Measurements from ENCODE around the gene PGAM2.
"Not testable (repeated sequence)": the region's sequence is repeated elsewhere in the genome, so short reads cannot be mapped to it uniquely, and the experiment has no call there.

The PGAM2 gene

DNA sequence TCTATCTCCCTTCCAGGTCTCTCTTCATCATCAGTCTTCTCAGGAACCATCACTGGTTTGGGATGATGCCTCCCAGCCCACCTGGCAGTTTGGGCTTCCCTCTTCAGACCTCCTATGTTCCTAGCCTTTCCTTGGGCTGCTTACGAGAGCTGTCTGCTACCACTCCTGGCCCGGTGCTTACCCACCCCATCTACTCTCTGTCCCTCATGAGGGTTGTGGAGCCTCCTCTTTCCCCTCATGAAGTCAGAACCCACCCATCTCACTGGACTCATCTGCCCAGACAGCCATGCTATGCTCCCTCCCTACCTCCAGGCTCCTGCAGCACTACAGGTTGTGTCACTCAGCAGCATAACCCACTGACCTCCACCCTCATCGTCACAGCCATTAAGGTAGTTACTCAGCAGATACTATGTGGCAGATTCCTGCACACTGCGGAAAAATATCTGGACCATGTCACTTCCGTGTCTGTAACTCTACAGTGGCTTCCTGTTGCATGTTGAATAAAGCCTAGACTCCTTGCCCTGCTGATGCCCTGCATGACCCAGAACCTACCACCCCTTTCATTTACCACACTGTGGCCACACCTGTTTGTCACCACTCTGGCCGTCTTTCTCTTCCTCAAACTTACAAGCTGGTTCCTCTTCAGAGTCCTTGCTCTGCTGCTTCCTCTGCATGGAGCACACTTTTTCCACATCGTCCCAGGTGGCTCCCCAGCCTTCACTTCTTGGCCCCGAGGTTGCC is 18.9 kb downstream of the PGAM2 start:
- DNase-seq, result no peak

DNA sequence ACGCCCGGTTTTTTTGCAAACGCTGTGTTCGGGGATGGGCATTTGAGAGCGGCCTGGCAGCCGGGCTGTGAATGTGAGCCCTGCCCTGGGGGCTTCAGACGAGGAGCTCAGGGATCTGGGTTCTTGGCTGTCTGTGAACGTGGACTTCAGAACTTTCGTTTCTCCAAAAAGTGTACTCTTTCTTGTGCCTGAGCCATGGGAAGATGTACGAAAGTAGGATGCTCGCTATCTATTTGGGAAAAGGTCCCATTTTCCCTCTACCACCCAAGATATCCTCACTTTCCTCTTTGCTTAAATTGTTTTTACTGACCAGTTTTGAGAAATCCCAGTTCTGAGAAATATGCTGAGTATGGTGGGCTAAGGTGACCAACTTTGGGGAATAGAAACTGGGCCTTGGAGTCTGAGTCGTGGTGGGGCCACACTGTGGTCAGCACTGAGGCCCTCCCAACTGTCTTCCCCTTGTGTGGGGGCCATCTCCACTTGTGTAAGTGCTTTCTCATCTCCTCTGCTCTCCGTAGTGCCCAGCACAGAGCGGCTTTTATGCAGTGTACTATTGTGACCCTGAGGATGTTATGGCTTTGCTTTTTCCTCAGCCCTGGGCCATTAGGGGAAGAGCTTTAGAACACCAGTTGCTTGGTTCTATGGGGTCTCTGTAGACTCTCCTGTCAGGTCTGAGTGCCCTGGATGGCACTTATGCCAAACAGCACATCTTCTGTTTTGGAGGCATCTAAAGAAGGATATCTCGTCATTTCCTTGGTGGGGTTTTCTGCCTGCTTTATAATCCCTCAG is 19.9 kb downstream of the PGAM2 start:
- no peak for DNase-seq

DNA sequence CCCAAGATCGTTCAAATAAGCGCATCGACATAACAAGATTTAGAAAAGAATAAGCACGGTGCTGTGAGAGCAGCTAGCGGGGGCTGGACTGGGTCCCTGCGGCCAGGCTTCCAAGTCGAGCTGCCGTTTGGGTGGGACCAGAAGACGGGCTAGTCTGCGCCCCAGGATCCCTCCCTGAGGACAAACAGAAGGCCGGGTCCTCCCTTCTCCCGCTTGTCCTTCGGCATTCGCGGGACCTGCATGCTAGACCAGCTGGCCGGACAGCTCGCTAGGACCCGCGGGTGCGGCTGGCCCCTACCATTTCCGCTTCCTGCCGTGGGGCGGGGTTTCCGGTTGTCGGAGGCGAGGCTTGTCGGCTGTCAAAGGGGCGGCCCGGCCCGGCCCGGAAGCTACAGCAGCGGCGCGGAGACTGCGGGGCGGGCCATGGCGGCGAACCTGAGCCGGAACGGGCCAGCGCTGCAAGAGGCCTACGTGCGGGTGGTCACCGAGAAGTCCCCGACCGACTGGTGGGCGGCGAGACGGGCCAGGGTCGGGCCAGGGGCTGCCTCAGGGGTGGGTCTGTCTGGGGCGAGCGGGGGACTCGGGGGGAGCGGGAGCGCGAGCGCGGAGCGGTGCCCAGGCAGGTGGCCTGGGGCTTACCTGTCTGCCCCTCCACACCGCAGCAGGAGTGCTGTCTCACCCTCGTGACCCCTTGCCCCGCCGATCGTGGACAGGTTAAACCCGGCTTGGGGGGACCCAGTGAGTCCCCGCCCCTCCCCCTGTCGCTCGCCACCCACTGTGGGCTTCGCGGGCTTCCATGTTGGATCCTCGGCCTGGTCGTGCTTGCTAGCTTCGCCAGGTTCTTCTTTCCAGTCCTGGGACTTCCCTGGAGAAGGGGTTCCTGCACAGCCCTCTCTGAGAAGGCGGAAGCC is 20.8 kb downstream of the PGAM2 start, which contains the start of gene DBNL:
DBNL (plus strand) TSS at position 388 of the 911 bp plus-strand sequence; CDS start at position 424, 36 bp downstream.
- peak; percentile 94 for DNase-seq

DNA sequence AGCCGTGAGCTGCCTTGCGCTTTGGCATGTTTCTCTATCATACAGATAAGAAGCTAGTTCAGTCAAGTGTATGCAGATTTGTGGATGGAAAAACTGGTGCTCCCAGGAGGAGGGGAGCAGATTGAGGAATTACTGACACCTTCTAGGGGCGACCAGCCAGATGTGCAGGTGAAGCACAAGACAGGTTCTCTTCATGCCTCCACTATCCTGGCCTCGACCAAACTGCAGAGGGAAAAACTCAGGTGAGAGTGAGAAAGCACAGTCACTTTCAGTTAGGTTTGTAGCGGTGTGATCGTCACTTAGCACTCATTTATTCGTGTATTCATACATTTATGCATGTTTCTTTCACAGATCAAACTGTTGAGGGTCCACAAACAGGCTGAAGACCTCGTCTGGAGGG is 21.5 kb downstream of the PGAM2 start:
- DNase-seq, result no peak

DNA sequence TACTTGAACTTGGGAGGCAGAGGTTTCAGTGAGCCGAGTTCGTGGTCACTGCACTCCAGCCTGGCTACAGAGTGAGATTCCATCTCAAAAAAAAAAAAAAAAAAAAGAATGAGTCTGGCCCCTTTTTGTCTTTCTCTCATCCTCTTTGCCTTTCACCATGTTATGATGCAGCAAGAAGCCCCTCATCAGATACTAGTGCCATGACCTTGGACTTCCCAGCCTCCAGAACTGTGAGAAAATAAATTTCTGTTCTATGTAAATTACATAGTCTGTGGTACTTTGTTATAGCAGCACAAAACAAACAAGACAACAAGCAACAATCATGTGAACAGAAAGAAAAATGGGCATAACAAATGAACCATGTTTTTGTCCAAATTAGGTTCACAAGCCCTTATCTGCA is 23.1 kb downstream of the PGAM2 start:
- DNase-seq, result no peak

DNA sequence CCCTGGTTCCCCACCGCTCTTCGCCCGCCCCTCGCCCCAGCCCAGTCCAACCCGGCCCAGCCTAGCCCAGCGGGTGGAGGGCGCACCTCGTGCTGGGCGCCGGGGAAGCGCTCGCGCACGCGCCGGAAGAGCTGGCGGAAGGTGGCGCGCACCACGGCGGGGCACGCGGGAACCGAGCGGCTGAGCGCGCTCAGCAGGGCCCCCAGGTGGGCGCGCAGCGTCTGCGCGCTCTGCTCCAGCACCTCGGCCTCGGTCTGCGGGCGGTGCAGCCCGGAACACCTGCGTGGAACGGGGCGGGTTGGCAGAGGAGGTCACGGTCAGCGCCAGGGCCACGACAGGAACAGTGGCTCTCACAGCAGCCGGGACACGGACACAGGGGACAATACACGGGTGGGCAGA is 24.9 kb downstream of the PGAM2 start:
- DNase-seq, result peak; percentile 61

DNA sequence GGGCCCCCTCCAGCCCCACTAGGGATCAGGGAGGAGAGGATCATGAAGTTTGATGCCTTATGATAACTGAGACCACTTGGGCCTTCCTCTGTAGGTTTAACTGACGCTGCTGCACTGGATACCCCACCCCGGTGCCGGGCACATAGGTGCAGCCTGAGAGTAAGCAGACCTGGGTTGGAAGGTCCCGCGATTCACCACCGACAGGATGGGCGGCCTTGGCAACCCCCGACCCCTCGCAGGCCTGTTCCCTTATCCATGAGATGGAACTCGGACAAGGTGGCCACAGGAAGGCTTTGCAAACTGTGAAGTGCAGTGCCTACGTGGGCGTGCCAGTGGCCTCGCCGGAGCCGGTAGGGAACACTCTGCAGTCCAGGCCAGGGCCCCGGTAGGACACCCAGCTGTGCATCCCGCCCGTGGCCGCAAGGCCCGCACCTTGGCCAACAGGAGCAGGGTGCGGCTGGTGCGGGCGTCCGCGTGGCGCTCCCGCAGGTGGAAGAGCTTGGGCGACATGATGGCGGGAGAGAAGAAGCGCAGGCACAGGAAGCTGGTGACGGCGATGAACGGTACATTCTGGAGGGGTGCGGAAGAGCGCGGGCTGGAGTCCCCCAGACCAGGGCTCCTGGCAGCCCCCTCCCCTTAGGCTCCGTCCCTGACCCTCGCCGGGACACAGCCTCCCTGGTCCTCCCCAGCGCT is 25.4 kb downstream of the PGAM2 start:
- not testable (repeated sequence) for DNase-seq

DNA sequence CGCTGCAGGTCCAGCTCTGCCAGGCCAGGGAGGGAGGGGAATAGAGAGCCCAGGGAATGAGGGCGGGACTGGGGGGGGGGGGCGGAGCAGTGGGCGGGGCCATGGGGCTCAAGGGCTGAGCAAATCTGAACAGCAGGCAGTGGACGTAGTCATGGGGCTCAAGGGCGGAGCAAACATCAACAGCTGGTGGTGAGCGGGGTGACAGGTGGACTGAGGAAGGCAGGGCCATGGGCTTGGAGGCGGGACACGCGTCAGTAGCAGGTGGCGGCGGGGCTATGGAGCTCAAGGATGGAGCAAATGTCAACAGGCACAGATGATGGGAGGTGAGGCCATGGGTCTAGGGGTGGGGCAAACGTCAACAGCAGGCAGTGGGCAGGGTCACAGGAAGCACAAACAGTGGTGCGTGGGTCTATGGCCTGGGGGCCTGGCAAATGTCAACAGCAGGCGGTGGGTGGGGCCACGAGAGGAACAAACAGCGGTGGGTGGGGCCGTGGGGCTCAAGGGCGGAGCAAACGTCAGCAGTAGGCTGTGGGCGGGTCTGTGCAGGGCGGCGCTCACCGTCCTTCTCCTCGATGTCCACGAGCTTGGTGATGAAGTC is 26.3 kb downstream of the PGAM2 start:
- peak; percentile 81 for DNase-seq

DNA sequence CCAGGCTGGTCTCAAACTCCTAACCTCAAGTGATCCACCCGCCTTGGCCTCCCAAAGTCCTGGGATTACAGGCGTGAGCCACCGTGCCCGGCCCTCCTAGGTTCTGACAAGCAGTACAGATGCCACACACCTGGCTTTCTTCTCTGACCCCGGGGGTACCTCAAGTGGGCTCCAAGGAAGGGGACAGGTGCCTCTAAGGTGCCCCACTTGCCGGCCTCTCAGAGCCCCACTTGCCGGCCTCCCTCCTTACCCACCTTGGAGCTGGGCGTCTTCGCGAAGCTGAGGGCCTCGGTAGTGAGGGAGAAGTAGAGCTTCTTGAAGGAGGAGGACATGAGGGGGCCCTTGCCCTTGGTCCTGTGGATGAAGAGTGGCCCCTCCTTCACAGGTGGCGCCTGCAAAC is 26.8 kb downstream of the PGAM2 start:
- not testable (repeated sequence) for DNase-seq

DNA sequence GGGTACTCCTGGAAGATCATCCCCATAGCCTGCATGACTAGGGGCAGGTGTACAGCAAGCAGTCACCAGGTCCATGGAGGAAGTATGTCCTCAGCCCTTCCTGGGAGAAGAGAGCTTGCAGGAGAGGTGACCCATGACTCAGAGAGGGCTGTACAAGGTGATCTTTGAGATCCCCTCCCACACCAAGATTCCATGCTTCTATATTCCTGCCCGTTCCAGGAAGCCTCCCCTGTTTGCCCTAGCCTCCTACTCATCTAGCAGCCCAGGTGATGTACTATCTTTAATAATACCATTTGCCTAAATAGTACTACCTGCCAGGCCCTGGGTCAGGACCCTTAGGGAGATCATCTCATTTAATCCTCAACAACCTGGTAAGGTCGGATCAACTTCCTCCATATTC is 27.4 kb downstream of the PGAM2 start:
- DNase-seq, result not testable (repeated sequence)

DNA sequence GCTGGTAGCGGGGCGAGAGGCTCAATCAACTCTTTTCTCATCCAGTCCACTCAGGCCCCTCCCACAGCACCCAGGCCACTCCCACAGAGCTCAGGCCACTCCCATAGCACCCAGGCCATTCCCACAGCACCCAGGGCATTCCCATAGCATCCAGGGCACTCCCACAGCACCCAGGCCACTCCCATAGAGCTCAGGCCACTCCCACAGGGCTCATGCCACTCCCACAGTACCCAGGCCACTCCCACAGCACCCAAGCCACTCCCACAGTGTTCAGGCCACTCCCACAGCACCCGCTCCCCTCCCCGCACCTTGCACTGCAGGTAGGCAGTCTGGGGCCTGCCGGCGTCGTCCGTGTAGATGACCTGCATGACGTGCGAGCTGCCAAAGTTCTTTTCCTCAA is 29.0 kb downstream of the PGAM2 start:
- peak; percentile 37 for DNase-seq

DNA sequence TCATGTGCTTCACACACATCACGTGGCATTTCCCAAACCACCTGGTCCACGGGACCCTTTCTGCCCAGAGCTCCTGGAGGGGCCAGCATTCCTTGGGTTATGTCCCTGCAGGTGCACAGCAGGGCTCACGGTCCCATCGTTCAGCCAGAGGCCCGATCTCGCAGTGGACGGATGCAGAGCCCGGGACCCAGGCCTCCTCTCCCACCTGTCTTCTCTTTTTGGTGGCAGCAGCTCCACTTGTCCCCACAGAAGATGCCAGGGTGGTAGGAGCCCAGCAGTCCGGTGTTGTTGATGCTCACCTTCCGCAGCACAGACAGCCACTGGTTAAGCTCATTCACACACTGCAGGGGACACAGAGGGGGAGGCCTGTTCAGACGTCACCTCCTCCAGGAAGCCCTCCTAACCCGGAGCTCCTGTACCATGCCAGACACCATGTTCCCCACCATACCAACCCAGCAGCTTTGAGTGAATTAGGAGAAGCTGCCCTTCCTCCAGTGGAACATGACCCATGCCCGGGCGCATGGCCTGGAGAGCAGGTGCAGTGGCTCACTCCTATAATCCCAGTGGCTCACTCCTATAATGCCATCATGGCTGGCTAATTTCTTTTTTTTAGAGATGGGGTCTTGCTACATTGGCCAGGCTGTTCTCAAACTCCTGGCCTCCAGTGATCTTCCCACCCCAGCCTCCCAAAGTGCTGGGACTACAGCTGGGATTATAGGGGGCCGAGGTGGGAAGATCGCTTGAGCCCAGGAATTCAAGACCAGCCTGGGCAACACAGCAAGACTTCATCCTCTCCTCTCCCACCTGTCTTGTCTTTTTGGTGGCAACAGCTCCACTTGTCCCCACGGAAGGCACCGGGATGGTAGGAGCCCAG is 31.2 kb downstream of the PGAM2 start:
- not testable (repeated sequence) for DNase-seq

DNA sequence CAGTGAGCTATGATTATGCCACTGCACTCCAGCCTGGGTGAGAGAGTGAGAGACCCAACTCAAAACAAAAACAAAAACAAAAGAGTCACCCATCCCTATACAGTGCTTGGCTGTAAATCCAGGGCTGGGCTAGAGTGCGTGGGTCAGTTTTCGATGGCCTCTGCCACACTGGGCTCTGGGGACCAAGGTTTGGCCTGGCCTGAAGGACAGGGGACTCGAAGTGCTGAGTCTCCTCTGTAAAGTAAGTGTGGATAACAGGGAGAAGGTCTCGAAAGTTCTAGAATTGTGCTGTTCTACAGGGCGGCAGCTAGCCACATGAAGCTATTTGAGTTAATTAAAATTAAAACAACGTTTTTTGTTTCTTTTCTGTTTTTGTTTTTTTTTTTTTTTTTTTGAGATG is 33.3 kb downstream of the PGAM2 start:
- DNase-seq, result not testable (repeated sequence)

DNA sequence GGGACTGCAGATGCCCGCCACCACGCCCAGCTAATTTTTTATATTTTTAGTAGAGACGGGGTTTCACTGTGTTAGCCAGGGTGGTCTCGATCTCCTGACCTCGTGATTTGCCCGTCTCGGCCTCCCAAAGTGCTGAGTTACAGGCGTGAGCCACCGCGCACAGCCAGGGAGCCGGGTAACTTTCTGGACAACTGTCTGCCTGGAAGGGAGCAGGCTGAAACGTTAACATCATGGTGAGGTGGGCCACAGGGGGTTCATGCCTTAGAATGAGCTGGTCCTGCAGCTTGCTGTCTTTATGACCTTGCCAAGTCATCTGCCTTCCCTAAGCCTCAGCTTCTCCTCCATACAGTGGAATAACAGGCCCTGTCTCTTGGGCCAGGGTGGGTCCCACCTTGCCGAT is 34.0 kb downstream of the PGAM2 start:
- DNase-seq, result not testable (repeated sequence)

DNA sequence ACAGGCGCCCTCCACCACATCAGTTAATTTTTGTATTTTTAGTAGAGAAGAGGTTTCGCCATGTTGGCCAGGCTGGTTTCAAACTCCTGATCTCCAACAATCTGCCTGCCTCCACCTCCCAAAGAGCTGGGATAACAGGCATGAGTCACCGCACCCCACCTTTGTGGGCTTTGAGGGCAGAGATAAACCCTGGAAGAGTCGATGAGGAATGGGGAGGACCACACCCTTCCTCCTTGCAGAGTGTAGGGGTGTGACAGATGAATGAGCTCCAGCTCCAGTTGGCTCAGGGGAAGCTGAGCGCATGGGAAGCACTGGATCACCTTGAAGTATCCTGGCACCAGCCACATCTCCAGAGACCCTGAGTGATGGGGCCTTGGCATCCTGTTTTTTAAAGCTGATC is 35.3 kb downstream of the PGAM2 start:
- not testable (repeated sequence) for DNase-seq

DNA sequence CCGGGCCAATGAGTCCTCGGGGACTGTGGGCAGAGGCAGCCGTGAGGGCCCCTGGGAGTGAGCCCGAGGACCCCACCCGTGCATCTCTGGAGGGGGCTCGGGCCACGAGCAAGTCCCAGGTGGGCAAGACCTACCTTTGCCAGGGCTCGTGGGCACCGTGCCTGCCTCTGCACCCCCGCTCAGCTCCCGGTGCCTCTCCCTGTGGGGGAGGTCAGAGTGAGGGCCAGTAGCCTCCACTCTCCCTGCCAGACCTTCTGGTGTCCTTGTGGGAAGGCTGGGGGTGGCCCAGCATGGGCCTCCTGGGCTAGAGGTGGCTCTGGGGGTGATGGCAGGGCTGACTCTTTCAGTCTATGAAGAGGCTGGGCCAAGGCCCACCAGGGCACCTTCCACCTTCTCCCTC is 35.9 kb downstream of the PGAM2 start:
- DNase-seq, result not testable (repeated sequence)

DNA sequence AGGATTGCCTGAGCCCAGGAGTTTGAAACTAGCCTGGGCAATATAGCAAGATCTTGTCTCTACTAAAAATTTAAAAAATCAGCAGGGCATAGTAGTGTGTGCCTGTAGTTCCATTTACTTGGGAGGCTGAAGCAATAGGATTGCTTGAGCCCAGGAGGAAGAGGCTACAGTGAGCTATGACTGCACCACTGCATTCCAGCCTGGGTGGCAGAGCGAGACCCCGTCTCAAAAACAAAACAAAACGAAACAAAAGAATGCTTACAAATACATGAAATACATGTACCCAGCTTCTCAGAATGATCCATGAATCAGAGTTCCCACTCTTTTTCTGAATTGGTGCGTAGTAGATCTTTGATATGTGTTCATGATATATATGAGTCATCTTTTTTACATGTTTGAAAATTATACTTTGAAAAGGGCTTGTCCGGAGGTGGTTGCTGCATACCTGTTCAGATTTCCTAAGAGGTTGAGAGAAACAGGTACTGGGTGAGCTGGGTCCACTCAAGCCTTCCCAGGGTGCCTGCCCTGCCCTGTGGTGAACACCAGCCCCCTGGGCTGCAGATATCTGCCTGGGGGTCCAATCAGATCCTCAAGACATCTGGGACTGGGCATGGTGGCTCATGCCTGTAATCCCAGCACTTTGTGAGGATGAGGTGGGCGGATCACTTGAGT is 42.4 kb downstream of the PGAM2 start:
- peak; percentile 24 for DNase-seq

DNA sequence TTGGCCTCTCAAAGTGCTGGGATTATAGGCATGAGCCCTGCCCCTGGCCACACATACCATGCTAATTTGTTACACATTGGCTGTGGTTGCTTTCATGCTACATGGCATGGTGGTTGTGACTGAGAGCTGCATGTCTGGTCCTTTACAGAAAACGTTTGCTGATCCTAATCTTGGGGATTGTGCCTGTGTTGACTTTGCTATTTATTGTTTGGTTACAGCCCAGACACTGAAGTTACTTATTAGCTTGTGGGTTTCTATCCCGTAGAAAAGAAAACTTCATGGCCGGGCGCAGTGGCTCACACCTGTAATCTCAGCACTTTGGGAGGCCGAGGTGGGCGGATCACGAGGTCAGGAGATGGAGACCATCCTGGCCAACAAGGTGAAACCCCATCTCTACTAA is 43.3 kb downstream of the PGAM2 start:
- not testable (repeated sequence) for DNase-seq

DNA sequence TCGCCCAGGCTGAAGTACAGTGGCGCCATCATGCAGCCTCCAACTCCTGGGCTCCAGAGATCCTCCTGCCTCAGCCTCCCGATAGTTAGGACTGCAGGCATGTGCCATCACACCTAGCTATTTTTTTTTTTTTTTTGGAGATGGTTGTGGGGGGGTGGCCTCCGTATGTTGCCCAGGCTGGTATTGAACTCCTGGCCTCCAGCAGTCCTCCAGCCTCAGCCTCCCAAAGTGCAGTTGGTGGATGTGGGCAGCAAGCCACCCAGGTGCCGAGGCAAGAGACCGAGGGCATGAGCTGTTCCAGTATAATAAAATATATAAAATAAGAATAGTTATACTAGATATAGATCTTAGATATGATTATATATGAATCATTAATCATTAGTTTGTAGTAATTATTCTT is 45.5 kb downstream of the PGAM2 start:
- DNase-seq, result not testable (repeated sequence)

All from stimulated activated CD4-positive, alpha-beta T cell treated with anti-CD3 and anti-CD28 coated beads, Interleukin-4, amount 100 ng/mL, for 24 hours (primary cell).